Heart right ventricle (tissue), 16 donors: Measurements from ENCODE around the gene ST8SIA5. TPM values are rescaled to one million over a fixed set of nuclear protein-coding genes. Genes with fewer than 3 reads are reported as not detected.
A peak's percentile ranks its signal among the peaks of the same experiment; 100 is the strongest.

Source experiments
- ATAC-seq, 8 donors: fragments of 200-7000 bp; cut with Tn5 transposase; one replicate each; pipeline ENCODE4 v1.9.1; 2020; ENCODE audit warnings: mild to moderate bottlenecking in 8 of 8, moderate library complexity in 8 of 8, moderate number of reproducible peaks in 1 of 8
- DNase-seq, 2 donors: peaks; one replicate each; pipeline ENCODE4 v3.0.0-alpha.2; 2020
- H3K27ac ChIP-seq, 10 donors: fragments of 200-600 bp; sonication (generic) in 2 of 10; one replicate each; pipeline versions ENCODE4 v1.5.0 to v1.8.0; 2020 to 2022; ENCODE audit warnings: mild to moderate bottlenecking in 3 of 10
- H3K27me3 ChIP-seq, 7 donors: fragments of 200-600 bp; one replicate each; pipeline ENCODE4 v1.8.0; 2021 to 2022; ENCODE audit warnings: mild to moderate bottlenecking in 2 of 7
- H3K36me3 ChIP-seq, 9 donors: fragments of 200-600 bp; sonication (generic) in 1 of 9; one replicate each; pipeline versions ENCODE4 v1.5.0 to v1.8.0; 2020 to 2022; ENCODE audit warnings: mild to moderate bottlenecking in 2 of 9
- H3K4me1 ChIP-seq, 9 donors: fragments of 200-600 bp; sonication (generic) in 1 of 9; one replicate each; pipeline versions ENCODE4 v1.5.0 to v1.8.0; 2020 to 2022; ENCODE audit warnings: mild to moderate bottlenecking in 4 of 9
- H3K4me3 ChIP-seq, 10 donors: fragments of 200-600 bp; sonication (generic) in 2 of 10; one replicate each; pipeline versions ENCODE4 v1.5.0 to v1.8.0; 2020 to 2022; ENCODE audit warnings: mild to moderate bottlenecking in 7 of 10, moderate library complexity in 2 of 10
- H3K9me3 ChIP-seq, 11 donors: fragments of 200-600 bp in 10 of 11; sonication (generic) in 2 of 11; one replicate each; pipeline versions ENCODE4 v1.5.0 to v1.8.0; 2013 to 2022; ENCODE audit warnings: mild to moderate bottlenecking in 2 of 11, control low read depth in 1 of 11, moderate library complexity in 1 of 11
- CTCF ChIP-seq, 9 donors: fragments of 200-600 bp; sonication (generic) in 2 of 9; IDR thresholded peaks; one replicate each; pipeline versions ENCODE4 v1.5.0 to v1.8.0; 2021 to 2022; ENCODE audit warnings: antibody characterized with exemption in 9 of 9, mild to moderate bottlenecking in 5 of 9, moderate library complexity in 1 of 9
- WGBS, 2 donors: extraction: QIAGEN DNeasy Blood & Tissue Kit; methylation state at CpG; one replicate each; pipeline ENCODE4 v1.1.7; 2013; ENCODE audit warnings: inconsistent platforms in 1 of 2; 5-methylcytosine and 5-hydroxymethylcytosine counted together
- intact Hi-C, 10 donors: fragments of 100-400 bp; cut with DNase I; formaldehyde crosslinking; loops; one replicate each; pipeline versions ENCODE4 v1.11.1 to v1.14.2; 2022
- polyA plus RNA-seq, 2 donors: library from polyadenylated mRNA; stranded (reverse); fragments of 200-250 nt; gene quantifications; one replicate each; pipeline ENCODE4 v1.2.3, GENCODE V29; 2013
- total RNA-seq, 10 donors: library from RNA; stranded (reverse); fragmentation: NEBNext Ultra II Directional in 3 of 10; extraction: Animal tissue kit (Norgen Biotek cat#: 25700) in 3 of 10; gene quantifications; one replicate each; pipeline versions ENCODE4 v1.2.1 to v1.2.4, GENCODE V29; 2021 to 2023
- donor health status: Arrhythmogenic right ventricular cardiomyopathy.
- donor health status: ischemic (EF 13 %, LVEDD 7.1; RV severe dilation, severe dysfunction).
- donor health status: healthy with polysubstance abuse.
- donor health status: DM: no; HTN: yes; CAD: no.
- donor health status: DM: no; HTN: no; CAD: no.
- donor health status: ischemic (EF 25% LVEDD 6.9; RV normal size, moderate dysfunction).
- donor health status: ischemic (EF 25% LVEDD 5.7; RV mildly dilated, moderate dysfunction).
- donor health status: healthy.
- donor health status: DM: yes; HTN: yes; CAD: no.
- donor health status: Ischemic cardiomyopathy.
- donor health status: ischemic (EF 35%, LVEDD 5.7; RV mildly dilated, moderate dysfunction).
- donor health status: nonischemic (EF 11% LVEDD 7.7; RV severe dilation, severe dysfunction).
- donor health status: DM: yes; HTN: yes; CAD: no.
- donor health status: PGD.
- donor health status: ischemic (EF 29% LVEDD 5.4; RV normal size, mild dysfunction).
- donor health status: nonischemic (EF 23%, LVEDD 6.1; RV moderate dilation, normal function).

The ST8SIA5 gene
- total and polyA plus RNA-seq, 12 donors, result 1.0 to 16.8 (median 5.1) TPM

- TF ChIP-seq CTCF (IDR thresholded peaks at IDR 0.05), result no peak
- ATAC-seq, result no peak
- Histone ChIP-seq H3K4me3 (no peak overlapping the region), H3K27ac (no peak overlapping the region), H3K9me3 (no peaks in the 10 kb centered on the region), H3K36me3 (no peaks in the 10 kb centered on the region), H3K4me1 (no peaks in the 10 kb centered on the region), H3K27me3 (peaks cover 0 to 8% (median 0%) of the 10 kb centered on the region in 7 donors)
- intact Hi-C loops, result loop anchor here in 2 of 10 donors (5.0 to 10.0 kb wide), 2 partner anchors 77 to 130 kb away; no protein-coding TSS in a partner anchor
- 51 to 78% methylated on average over 1 of the region's 1 CpG for WGBS, 2 donors
- DNase-seq, result no peak
Measured at GRCh38 chr18:46675112-46675511, 81.7 kb downstream of the ST8SIA5 start.

- no peak for ATAC-seq
- no peaks in the 10 kb centered on the region for H3K36me3 ChIP-seq
- no peak overlapping the region for H3K4me3 ChIP-seq
- peaks cover 0 to 8% (median 0%) of the 10 kb centered on the region in 7 donors for H3K27me3 ChIP-seq
- no peak for TF ChIP-seq CTCF (IDR thresholded peaks at IDR 0.05)
- DNase-seq, result no peak
- 79 to 80% methylated on average over 6 of the region's 6 CpGs for WGBS, 2 donors
- intact Hi-C loops, result loop anchor here in 1 of 10 donors (10.0 kb wide), 1 partner anchor 132 kb away; no protein-coding TSS in a partner anchor
- H3K9me3 ChIP-seq, result no peaks in the 10 kb centered on the region
- H3K27ac ChIP-seq, result no peak overlapping the region
- H3K4me1 ChIP-seq, result no peaks in the 10 kb centered on the region
Measured at GRCh38 chr18:46672062-46672970, 84.5 kb downstream of the ST8SIA5 start.

- TF ChIP-seq CTCF (IDR thresholded peaks at IDR 0.05), result no peak
- no peaks in the 10 kb centered on the region for H3K9me3 ChIP-seq
- H3K27me3 ChIP-seq, result peaks cover 0 to 4% (median 0%) of the 10 kb centered on the region in 7 donors
- no peaks in the 10 kb centered on the region for H3K36me3 ChIP-seq
- ATAC-seq (peak in 1 of 8 donors; percentile 40), DNase-seq (no peak)
- H3K4me3 ChIP-seq, result no peak overlapping the region
- H3K4me1 ChIP-seq, result no peaks in the 10 kb centered on the region
- WGBS, 2 donors, result 74 to 84% methylated on average over 6 of the region's 6 CpGs
- intact Hi-C loops, result no loop called here
- no peak overlapping the region for H3K27ac ChIP-seq
Measured at GRCh38 chr18:46668694-46669093, 88.2 kb downstream of the ST8SIA5 start.

- H3K4me3 ChIP-seq, result no peak overlapping the region
- DNase-seq, result no peak
- ATAC-seq, result no peak
Measured at GRCh38 chr18:46668135-46668534, 88.7 kb downstream of the ST8SIA5 start.

More at GRCh38 chr18:46668135-46668534, 88.7 kb downstream of the ST8SIA5 start:
- Histone ChIP-seq H3K27ac (no peak overlapping the region), H3K9me3 (no peaks in the 10 kb centered on the region), H3K4me1 (no peaks in the 10 kb centered on the region), H3K36me3 (no peaks in the 10 kb centered on the region), H3K27me3 (peaks cover 0 to 4% (median 0%) of the 10 kb centered on the region in 7 donors)
- no peak for TF ChIP-seq CTCF (IDR thresholded peaks at IDR 0.05)
- 72 to 82% methylated on average over 11 of the region's 11 CpGs for WGBS, 2 donors
- intact Hi-C loops, result no loop called here
